PC-3 (cell line): ENCODE measurements around the gene FSIP1.

Experiments
- EZH2 ChIP-seq: fragments of 300-600 bp; sonication (generic); IDR thresholded peaks from one replicate; pipeline ENCODE4 v1.6.1; 2017; ENCODE audit warnings: antibody characterized with exemption, mild to moderate bottlenecking, low read length; ENCODE audit not compliant: unreplicated experiment
- EZH2phosphoT487 ChIP-seq: fragments of 300-600 bp; sonication (generic); IDR thresholded peaks from 2 replicates; pipeline ENCODE4 v1.6.1; 2018; ENCODE audit warnings: mild to moderate bottlenecking, antibody characterized with exemption, low read length, borderline replicate concordance
- TF ChIP-seq, protein P1 (sequence below): fragments of 300-600 bp; sonication (generic); conservative IDR thresholded peaks from 2 replicates; pipeline ENCODE4 v1.5.1; 2017; ENCODE audit warnings: antibody characterized with exemption, low read depth, mild to moderate bottlenecking, low read length

DNA sequence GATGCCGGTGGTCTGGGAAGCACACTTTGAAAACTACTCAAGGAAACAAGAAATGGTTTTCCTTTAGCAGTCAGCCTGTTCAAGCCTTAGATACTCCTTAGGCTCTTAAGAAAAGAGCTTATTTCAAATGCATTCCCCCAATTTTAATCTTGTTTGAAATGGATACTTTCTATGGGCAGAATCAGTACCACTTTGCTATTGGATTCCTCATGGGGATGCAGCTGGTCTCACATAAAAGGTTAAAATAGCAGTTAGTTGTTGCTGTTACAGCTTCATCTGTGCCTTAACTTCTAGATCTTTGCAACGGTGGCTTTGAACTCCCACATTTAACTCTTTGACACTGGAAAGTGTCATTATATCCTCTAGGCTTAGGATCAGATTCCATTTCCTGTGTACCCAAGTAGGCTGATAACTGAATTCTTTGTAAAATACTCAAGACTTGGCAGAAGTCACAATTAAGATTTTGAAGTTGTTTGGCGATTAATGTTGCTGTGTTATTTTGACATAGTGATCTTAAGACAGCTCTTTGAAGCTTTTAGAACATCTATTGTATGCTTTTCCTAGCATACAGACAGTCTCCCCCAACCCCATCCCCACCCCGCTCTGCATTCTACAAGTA is 199.6 kb downstream of the FSIP1 start:
- TF ChIP-seq, protein P1, sequence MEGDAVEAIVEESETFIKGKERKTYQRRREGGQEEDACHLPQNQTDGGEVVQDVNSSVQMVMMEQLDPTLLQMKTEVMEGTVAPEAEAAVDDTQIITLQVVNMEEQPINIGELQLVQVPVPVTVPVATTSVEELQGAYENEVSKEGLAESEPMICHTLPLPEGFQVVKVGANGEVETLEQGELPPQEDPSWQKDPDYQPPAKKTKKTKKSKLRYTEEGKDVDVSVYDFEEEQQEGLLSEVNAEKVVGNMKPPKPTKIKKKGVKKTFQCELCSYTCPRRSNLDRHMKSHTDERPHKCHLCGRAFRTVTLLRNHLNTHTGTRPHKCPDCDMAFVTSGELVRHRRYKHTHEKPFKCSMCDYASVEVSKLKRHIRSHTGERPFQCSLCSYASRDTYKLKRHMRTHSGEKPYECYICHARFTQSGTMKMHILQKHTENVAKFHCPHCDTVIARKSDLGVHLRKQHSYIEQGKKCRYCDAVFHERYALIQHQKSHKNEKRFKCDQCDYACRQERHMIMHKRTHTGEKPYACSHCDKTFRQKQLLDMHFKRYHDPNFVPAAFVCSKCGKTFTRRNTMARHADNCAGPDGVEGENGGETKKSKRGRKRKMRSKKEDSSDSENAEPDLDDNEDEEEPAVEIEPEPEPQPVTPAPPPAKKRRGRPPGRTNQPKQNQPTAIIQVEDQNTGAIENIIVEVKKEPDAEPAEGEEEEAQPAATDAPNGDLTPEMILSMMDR: no peak
- no peak for TF ChIP-seq EZH2
- TF ChIP-seq EZH2phosphoT487: no peak
